NCI-H748 (cell line): ENCODE results near the gene ARSK.
A peak's percentile ranks its signal among the peaks of the same experiment; 100 is the strongest.

Experiments used
- DNase-seq: peaks from one replicate; lab custom pipeline; 2025; ENCODE audit not compliant: unreplicated experiment; lab: John Stamatoyannopoulos, UW

ARSK gene

DNA sequence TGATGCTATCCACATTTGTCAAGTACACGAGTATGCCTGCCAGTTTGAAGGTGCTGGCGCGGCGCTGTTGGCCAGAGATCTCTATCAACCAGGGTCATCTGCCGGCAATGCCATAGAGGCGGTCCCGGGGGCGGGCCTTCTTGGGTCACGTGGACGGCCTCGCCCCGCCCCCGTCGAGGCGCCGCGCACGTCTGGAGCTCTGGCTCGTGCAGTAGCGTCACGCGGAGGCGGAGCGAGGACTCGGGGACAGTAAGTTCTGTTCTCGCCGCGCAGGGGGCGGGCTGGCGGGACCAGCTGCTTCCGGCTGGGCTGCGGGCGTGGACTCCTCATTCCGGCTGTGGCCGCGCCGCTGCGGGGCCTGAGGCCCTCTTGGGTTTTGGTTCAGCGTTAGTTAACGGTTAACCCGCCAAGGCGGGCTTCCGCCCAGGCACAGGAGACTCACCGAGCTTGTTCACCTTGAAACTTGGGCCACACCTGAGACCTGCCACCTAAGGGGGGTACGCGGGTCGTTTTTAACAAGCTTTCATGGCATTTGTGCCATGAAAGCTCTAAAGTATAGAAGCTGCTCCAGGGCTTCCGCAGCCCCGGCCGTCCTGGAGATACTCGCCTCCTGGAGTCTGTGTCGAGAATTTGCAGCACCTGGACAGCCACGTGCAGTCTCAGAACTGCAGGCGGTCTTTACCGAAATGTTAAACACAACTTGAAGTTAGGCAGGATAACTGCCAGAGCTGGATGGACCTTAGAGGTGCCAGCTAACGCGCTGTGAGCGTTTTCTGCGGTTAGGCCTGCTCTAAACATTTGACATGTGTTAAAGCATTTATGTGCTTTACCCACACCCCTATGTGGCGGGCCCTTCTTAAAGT lies 91.9 kb downstream of the ARSK start, which contains the start of gene RFESD:
Gene RFESD (plus strand): TSS at position 209 of the 863 bp plus-strand sequence. CDS start 5,495 bp downstream, outside the sequence.
- peak; percentile 97 for DNase-seq

DNA sequence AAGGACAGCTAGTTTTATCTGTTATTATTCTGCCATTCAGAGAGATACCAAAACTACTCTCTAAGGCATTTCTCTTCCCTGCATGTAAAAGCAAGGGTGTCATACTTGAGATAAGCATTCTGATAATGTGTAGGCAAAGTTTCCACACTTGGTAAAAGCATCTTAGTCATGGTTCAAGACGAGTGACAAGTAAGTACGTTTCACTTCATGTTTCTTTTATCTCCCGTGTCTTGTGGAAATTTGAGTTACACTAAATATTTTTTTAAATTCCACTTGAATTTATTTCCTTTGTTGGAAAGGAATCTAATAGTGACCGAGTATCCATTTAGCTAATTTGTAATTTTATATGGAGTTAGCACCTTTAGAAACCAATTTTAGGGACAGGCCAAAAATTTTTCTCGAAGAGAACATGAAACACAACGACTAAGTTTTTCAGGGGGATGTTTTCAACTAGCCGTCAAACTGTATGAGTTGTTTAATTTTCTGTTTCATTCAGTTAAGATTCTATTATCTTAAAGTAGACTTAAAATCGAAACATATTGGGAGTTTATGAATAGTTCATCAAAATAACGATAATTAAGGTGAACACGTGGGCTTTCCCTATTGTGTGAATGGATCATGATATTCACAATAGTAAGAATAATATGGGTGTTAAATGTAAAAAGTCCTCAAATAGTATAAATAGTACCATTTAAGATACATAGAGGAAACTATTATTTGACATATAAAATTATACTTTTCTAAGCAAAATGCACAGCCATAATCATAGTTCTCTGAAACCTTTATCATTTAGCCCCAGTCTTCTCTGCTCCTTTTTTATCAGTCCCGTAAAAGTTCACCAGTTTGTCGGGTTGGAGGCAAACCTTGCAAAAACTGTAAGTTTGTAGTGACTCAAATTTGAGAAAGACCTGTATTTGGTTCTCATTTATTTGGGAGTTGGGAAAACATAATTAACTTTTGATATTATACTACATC lies 93.3 kb downstream of the ARSK start:
- DNase-seq: no peak

DNA sequence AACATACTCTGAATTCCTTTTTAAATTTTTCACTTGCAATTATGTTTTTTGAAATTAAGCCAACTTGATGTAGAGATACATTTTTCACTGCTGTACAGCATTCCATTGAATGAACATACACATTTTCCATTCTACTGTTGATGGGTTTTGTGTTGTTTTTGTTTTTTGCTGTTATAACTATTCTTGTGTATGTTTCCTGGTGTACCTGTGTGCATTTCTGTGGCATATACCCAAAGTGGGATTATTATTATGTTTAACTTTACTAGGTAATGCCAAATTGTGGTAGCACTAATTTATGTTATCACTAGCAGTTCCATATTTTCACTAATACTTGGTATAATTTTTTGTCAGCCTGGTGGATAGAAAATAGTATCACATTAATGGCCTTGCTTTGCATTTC lies 94.4 kb downstream of the ARSK start:
- no peak for DNase-seq

DNA sequence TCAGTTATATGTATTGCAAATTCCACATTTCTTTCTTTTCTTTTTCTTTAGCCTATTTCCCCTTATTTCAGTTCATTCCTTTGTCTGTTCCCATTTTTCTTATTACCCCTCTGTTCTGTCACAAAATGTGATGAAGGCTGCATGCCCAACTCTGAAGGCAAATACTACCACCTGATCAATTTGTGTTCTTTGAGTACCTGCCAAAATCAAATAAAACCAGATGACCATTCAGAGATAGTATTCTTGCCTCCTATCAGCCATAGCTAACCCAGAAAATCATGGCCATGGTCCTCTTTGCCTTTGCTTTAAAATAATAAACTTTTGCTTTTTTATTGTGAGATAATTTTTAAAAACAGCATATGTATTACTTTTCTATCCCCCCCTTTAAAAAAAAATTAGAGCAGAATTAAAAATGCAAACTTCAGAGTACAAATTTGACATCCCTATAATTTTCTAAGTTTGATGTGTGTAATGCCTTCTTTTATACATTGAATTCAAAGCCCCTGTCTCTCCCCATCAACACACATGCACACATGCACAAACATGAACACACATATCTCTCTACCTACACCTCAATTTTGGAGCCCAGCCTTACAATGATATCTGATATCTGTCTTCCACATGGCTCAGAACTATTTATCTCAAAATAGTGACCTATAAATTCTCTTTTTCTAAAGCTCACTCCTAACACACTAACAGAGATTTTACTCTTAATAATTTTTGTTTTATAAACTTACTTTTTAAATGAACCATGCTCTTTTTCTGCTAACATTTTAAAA lies 95.1 kb downstream of the ARSK start:
- no peak for DNase-seq

DNA sequence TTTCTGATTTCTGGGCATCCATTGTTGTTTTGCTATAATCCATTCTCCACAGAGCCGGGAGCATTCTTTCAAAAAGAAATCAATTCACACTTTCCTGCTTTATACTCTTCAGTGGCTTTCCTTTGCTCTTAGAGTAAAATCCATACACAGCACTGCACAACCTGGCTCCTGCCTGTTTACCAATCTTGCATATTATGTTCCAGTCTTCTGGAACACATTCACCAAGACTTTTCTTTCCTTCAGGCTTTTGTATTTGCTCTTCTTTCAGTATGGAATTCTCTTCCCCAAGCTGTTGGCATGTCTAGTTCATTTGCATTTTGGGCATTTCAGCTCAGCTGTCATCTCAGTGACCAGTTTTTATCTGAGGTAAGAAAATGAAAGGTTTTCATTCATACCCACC lies 97.9 kb downstream of the ARSK start:
- DNase-seq: no peak

DNA sequence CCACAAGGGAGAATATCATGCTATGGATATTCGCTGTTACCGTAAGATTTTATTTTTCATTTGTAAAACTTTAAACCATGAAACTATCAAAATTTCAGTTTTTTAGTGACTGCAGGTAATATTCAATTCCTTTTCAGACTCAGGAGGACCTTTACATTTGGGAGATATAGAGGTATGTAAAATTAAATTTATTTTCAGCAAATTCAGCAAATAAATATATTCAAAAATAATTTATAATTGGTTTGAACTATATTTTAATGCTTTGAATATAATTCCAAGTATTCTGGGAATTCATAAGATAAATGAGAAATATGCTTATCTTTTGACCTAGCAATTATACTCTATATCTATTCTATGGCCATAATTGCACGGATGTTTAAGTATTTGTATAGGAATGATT lies 99.3 kb downstream of the ARSK start:
- DNase-seq: no peak
